Stimulated activated CD8-positive, alpha-beta memory T cell treated with anti-CD3 and anti-CD28 coated beads, Interleukin-4, amount 100 ng/mL, for 48 hours (primary cell): ENCODE data around the gene SH3TC2.

Source experiments
- DNase-seq: peaks from one replicate; pipeline ENCODE4 v3.0.0-alpha.2; 2020

The SH3TC2 gene

DNA sequence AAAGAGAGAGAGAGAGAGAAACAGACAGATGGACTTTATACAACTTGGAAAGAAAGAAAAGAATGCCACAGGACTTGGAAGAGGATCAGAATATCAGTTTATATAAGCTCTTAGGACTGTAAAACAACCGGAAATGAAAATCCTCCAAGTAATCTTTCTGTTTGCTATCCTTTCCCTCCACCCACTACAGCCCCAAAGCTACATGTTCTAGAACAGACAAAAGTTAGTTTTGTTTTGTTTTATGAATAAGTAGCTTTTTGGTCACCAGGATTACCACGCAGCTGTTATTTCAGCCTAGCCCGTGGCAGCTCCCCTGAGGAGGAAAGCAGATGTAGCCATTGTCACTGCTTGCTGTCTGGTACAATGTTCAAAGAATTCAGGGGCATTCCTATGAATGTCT, 66.6 kb downstream of the SH3TC2 start:
- DNase-seq = no peak

DNA sequence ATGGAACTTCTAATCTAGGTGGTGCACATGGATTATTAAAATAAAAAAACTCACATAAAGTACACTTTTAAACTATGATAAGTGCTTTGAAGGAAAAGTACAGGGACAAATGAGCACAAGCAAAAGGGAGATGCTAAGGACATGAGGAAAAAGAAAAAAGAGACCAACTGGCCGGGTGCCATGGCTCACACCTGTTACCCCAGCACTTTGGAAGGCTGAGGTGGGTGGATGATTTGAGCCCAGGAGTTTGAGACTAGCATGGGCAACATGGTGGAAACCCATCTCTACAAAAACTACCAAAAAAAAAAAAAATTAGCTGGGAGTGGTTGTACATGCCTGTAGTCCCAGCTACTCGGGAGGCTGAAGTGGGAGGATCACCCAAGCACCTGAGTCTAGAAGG, 67.1 kb downstream of the SH3TC2 start:
- DNase-seq = no peak

DNA sequence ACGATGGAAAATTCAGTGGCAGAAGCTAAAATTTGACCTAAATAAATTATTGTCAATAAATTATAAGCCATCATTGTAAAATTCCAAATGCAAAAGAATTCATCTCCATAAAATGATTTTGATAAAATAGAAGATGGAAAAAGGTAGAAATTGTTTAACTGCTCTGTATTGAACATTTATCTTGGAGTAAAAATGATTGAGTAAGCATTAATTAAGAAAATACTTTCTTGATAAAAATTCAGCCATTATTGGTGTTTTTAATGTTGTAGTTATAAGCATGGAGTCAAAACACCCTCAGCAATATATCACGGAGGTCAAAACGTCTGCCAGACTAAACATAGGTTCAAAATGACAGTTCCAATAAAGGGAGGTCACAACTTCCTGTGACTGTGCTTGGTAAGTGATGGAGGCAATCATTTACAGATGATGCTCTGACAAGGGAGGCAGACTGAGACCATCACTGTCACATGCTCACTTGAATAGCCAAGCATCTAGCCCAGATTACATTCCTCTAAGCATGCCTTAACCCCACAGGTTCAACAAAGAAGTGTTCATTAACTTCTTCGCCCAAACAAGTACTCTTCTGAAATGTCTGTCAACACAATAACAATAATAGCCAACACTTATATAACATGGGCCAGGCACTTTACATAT, 69.5 kb downstream of the SH3TC2 start:
- no peak for DNase-seq

DNA sequence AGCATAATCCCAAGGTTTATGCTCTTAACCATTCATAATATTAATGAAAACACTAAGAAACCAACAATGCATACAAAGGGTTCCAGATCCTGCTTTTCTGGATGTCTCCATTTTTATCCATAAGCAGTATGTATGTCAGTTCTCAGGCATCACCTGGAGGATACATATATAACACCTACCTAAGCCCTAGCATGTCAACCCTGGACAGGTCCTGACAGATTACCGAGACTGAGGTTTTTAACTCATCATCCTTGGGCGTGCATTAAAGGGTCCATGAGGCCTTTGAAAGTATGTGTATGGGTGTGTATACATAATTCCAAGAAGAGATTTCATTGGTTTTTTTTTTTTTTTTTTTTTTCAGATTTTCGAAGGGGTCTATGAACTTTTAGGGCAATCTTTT, 70.6 kb downstream of the SH3TC2 start:
- DNase-seq = no peak

DNA sequence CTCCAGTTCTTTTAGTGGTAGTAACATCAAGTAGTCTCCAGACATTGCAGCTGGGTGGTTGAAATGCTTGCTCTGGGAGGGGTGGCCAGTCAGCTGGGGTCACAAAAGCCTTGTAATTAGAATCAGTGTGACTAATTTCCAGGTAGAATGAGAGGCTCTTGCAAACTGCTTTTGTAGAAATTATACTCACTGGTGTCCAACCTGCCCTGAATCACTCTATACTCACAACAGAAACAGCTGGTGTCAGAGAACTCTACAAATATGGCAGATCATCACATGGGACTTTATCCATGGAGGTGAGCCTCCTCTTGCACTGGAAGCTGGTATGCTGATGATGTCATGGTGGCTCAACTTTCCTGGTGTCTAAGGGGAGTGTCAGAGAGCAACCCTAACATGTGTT, 71.3 kb downstream of the SH3TC2 start:
- no peak for DNase-seq

DNA sequence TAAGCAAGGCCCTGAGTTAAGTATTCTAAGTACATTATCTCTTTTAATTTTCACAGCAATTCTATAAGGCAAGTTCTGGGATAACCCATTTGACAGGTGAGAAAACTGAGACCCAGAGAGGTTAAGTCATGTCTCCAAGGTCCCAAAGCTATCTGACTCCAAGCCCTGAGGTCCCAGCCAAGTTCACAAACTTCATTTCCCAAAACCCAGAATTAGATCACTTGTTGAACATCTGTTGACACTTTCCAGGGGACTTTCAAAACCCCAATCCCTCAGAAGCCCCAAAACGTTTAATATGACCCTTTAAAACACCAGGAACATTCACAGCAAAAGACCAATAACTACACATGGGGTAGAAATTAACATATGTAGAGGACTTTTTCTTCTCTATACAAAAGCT, 72.0 kb downstream of the SH3TC2 start:
- DNase-seq = no peak

DNA sequence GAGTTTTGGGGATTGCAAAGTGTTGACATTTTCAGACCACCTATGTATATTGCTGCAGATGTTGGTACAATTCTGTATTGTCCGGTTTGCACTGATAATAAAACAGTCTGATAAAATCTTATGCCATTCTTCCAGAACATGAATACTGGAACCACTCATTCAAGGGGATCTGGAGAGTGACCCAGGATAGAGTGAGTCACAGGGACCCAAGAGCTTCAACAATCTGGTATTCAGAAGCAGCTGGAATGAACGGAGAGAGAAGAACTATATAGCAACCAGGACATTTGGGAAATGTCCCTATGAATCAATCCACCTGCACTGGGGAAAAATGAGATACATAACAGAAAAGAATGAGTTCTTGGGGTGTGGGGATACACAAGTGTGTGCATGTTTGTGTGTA, 73.3 kb downstream of the SH3TC2 start:
- DNase-seq = no peak

DNA sequence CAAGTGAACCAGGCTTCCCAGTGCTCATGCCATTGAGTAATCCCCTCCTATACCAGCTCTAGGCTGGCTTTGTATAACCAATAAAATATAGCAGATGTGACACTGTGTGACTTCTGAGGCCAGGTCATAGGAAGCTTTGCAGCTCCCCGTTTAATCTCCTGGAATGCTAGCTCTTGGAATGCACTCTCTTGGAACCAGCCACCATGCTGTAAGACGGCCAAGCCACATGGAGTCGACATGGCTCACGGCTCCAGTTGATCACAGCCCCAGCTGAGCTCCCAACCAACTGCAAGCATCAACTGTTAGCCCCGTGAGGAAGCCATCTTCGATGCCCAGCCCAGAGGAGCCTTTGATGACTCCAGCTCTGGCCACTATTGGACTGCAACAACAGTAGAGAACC, 74.5 kb downstream of the SH3TC2 start:
- no peak for DNase-seq

- no peak for DNase-seq
Observed at GRCh38 chr5:148986636-148987035, 76.2 kb downstream of the SH3TC2 start.

- no peak for DNase-seq
Observed at GRCh38 chr5:148984345-148984744, 78.5 kb downstream of the SH3TC2 start.

DNA sequence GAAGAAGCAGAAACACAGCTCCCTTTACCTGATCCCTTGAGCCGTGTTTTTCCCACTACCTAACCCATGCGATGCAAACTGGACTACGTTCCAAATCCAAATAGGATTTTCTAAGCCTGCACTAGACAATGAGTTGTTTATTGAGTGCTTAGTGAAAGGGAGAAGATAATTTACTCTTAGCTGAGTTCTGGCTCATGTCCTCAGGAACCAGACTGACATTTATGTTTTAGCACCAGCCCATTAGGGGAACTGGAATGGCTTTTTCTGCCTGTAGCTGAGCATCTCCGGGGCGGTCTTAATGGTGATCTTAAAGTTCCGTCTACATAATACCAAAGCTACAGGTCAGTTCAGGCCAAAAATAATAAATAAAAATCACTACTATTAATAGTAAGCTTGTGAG, 81.5 kb downstream of the SH3TC2 start:
- DNase-seq = no peak

GRCh38 chr5:148980731-148981130, 82.1 kb downstream of the SH3TC2 start:
- no peak for DNase-seq

DNA sequence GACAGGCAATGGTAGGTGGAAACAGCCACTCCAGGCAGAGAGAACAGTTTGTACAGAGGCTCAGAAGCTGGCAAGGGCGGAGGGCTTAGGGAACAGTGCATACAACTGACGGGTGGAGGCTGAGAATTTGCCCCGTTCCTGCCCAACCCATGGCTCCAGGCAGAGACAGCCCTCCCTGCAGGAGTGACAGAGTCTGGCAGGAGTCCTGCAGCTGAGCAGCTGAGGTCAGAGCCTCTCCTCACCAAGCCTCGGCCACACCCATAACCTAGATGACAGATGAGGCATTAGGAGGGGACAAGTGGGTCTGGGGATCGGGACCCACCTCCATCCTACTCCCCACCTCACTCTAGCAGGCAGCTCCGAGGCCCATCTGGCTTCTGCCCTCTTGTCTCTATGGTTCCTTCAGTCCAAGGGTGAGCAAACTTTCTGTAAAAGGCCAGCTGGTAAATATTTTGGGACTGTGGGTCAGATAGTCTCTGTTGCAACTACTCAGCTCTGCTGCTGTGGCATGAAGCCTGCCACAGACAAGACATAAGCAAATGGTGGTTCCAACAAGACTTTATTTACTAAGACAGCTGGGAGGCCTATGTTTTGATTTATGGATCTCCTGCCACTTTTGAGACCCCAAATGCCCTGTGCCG, 83.7 kb downstream of the SH3TC2 start:
- DNase-seq = no peak

DNA sequence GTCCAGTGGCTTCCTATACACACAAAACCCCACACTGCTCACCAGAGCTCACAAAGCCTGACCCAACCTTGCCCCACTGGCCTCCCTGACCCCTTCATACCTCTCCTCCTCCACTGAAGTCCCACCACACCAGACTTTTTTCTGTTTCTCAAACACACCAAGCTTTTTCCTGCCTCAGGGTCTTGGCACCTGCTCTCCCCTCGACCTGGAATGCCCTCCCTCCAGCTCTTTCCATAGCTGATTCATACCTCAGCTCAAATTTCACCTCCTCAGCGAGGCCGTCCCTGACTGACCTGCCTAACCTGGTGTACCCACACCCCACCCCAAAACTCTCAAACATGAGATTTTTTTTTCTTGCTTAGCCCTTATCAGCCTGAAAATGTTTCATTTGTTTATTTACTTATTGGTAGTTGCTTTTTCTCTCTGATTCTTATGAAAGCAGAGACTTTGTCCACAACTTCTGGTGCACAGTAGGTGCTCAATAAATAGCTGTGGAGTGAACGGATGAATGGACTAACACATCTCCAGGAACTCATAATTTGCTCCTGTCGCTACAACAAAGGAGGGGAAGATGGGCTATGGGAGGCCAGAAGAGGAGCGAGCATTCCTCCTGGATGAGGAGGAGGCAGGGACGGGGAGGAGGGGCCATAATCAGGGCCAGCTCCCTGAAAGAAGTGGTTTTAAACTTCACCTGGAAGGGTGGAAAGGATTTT, 84.3 kb downstream of the SH3TC2 start:
- DNase-seq = no peak

DNA sequence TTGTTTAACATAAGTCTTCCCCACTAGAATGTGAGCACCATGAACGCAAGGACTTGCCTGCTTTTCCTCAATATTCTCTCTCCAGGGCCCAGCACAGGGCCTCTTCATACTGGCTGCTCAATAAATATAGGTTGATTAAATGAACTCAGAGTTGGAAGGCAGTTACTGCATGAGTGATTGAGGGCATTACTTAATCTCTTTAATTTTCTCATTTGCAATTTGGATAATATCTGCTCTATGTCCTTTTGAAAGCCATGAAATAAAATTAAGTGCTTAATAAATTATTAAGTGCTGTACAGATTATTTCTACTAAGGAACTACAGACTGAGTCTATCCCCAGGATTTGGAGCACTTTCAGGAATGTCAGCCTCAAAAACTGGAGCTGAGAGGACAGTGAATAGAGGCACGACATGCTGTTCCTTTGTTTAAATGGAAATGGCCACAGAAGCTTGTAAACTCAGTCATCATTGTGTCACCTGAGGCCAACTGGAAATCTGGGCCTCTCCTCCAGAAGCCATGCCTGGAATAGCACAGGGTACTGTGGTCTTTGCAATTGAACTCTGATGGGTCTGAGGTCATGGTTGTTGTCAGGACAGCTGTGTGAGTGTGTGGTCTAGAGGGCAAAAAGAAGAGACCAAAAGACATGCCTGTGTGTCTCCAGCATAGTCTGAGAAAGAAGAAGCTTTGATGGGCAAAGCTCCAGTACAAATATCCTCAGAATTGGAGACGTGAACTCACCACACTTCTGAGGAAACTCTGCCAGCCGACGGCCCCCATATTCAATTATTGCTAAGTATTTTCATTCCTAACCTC, 86.1 kb downstream of the SH3TC2 start:
- DNase-seq = no peak

DNA sequence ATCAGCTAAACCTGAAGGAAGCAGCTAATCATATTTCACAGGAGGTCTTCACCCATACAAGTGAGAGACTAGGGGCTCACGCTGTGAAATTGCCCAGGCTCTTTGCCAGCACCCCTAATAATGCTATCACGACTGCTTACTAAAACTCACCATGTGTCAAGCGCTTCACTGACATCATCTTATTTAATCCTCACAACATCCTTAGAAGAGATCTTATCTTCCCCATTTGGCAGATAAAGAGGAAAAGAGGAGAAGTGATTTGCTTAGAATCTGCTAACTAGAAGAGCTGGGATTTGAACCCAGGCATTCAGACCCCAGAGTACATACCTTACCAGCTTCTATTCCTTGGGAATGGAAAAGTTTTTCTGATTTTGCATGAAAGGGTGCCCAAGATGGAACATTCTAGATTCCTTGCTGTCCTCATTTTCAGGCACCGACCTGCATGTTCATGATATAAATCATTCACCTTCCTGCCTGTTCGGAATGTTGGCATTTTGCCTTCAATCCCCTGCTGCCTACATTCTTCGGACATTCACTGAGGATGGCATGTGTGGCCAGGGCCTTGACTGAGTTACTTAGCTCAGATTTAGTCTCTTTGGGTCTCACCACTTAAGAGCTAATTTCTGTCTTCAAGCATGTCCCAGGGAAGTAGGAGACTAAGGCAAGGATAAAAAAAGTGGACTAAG, 88.1 kb downstream of the SH3TC2 start:
- no peak for DNase-seq

DNA sequence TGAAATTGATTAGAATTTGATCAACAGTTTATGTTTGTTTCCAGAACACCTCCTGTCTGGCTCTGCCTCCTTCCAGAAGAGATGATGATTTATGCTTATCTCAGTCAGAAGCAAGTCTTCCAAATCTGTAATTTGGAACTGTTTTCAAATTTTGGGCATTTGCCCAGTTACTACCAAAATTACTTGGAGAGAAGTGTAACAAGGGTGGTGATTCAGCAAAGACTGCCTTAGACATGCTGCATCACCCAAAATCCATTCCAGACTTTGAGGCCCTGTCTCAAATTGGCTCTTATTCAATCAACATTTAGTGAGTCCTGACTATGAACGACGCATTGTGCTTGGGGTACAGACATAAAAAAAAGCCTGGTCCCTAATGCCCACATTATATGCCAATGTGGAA, 89.4 kb downstream of the SH3TC2 start:
- DNase-seq = no peak

DNA sequence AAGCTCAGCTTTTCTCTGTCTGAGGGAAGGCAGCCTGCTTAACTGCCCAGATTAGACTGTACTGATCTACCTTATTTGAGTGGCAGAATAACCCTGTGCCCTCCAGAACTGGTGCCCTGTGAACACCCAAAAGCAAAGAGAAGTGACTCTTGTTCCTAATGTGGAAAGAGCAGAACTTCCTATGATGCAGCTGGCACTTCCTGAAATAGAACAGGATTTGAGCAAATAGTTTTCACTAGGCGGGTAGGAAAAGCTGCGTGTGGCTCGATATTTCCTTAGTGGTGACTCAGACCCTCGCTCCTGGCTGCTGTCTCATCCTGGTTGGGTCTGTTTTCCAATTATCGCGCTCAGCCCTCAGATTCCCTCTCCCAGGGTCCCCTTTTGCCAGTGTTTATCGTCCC, 89.9 kb downstream of the SH3TC2 start:
- no peak for DNase-seq

DNA sequence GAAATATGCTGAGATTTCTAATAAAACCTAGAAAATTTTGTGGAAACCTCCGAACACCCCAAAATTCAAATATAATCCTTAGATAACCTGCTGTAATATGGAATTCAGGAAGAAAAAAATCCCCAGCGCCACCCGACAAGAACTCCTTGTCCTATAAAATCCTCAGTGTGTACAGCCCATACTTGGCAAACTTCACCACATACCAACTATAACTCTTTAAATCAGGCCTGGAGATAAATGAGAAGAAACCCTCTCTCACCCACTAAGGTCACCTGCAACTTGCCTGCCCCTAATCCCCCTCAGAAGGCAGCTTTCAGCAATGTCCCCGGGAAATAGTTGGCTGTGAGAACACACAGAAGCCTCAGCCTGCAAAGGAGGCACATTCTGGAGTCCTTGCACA, 90.5 kb downstream of the SH3TC2 start:
- no peak for DNase-seq

DNA sequence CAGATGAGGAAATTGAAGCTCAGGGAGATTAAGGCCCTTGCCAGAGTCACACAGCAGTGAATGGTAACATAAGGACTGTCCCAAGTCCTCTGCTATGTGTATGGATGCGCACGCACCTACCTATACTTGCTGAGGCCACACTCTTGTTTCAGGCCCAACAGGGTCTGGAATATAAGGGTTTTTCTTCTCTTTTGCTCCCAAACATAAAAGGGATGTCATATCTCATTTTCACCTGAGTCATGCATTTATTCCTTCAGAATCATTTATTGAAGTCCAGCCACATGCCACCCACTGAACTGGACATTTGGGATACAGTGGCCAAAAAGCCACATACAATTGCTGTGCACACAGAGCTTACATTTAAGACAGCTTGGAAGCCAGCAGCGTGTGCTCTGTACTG, 92.0 kb downstream of the SH3TC2 start:
- DNase-seq = no peak

GRCh38 chr5:148970228-148970627, 92.6 kb downstream of the SH3TC2 start:
- no peak for DNase-seq

DNA sequence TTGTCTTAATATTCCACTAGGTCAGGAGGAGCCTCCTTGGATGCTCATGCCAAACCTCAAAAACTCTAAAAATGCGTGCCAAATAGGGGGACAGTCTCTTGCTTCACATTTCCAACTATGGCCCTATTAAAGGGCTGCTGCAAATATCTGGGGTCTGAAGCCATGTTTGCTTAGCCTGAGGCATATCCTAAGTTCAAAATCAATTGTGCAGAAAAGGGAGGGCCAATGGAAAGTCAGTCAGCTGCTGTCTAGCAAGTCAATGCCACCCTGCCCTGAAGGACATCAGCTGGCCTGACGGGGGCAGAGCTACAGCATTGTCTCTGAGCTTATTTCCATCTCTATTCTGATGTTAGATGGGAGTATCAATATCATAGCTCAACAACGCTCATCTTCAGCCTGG, 93.6 kb downstream of the SH3TC2 start:
- DNase-seq = no peak

GRCh38 chr5:148968311-148968710, 94.6 kb downstream of the SH3TC2 start:
- no peak for DNase-seq
